IMR-90 (cell line): ENCODE results near the gene SLC4A1AP.

ENCODE experiments used
- CEBPB ChIP-seq: IDR thresholded peaks from 2 replicates; pipeline ENCODE4 v1.6.1; 2012; ENCODE audit warnings: low read depth, low read length, improper control_type of control experiment
- POLR2A ChIP-seq: IDR thresholded peaks from 2 replicates; pipeline ENCODE4 v1.6.1; 2012; ENCODE audit warnings: mild to moderate bottlenecking, low read depth, low read length
- TF ChIP-seq, protein P1 (sequence below): conservative IDR thresholded peaks from 2 replicates; pipeline ENCODE4 v1.5.1; 2012; ENCODE audit warnings: mild to moderate bottlenecking, low read depth, low read length, improper control_type of control experiment

- TF ChIP-seq, protein P1, sequence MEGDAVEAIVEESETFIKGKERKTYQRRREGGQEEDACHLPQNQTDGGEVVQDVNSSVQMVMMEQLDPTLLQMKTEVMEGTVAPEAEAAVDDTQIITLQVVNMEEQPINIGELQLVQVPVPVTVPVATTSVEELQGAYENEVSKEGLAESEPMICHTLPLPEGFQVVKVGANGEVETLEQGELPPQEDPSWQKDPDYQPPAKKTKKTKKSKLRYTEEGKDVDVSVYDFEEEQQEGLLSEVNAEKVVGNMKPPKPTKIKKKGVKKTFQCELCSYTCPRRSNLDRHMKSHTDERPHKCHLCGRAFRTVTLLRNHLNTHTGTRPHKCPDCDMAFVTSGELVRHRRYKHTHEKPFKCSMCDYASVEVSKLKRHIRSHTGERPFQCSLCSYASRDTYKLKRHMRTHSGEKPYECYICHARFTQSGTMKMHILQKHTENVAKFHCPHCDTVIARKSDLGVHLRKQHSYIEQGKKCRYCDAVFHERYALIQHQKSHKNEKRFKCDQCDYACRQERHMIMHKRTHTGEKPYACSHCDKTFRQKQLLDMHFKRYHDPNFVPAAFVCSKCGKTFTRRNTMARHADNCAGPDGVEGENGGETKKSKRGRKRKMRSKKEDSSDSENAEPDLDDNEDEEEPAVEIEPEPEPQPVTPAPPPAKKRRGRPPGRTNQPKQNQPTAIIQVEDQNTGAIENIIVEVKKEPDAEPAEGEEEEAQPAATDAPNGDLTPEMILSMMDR: no peak
- no peak for TF ChIP-seq CEBPB
- no peak for TF ChIP-seq POLR2A
Measured at GRCh38 chr2:27711804-27712203, 48.1 kb downstream of the SLC4A1AP start.
